GM04504 (cell line): ENCODE data around the gene SRCAP.

Source experiments
- DNase-seq: peaks from one replicate; pipeline ENCODE4 v3.0.0-alpha.2; 2012; ENCODE audit warnings: low read depth

Gene SRCAP

GRCh38 chr16:30736995-30737793 is 38.2 kb downstream of the SRCAP start:
- DNase-seq: no peak

- DNase-seq: no peak
Observed at GRCh38 chr16:30737794-30738648, 39.0 kb downstream of the SRCAP start.

- DNase-seq: no peak
Observed at GRCh38 chr16:30738984-30739951, 40.3 kb downstream of the SRCAP start.

- DNase-seq: peak; percentile 67
Observed at GRCh38 chr16:30740364-30741251, 41.6 kb downstream of the SRCAP start.

GRCh38 chr16:30741461-30741914 is 42.5 kb downstream of the SRCAP start:
- peak; percentile 58 for DNase-seq

- DNase-seq: no peak
Observed at GRCh38 chr16:30743716-30744115, 44.7 kb downstream of the SRCAP start.

GRCh38 chr16:30744183-30744582 is 45.2 kb downstream of the SRCAP start:
- DNase-seq: no peak

- no peak for DNase-seq
Observed at GRCh38 chr16:30745082-30745481, 46.1 kb downstream of the SRCAP start.

GRCh38 chr16:30746638-30747175 is 47.7 kb downstream of the SRCAP start:
- no peak for DNase-seq

- peak; percentile 32 for DNase-seq
Observed at GRCh38 chr16:30747331-30747730, 48.4 kb downstream of the SRCAP start.

GRCh38 chr16:30747799-30748633 is 49.0 kb downstream of the SRCAP start, which contains the start of gene PHKG2:
PHKG2 (plus strand) TSS chr16:30748425; CDS start chr16:30748821, 396 bp downstream.
- DNase-seq: peak; percentile 98

- DNase-seq: no peak
Observed at GRCh38 chr16:30748634-30749445, 49.9 kb downstream of the SRCAP start.

- no peak for DNase-seq
Observed at GRCh38 chr16:30750201-30750600, 51.2 kb downstream of the SRCAP start.

- no peak for DNase-seq
Observed at GRCh38 chr16:30750876-30751465, 52.0 kb downstream of the SRCAP start.

GRCh38 chr16:30753596-30753995 is 54.6 kb downstream of the SRCAP start:
- no peak for DNase-seq

GRCh38 chr16:30755955-30756780 is 57.2 kb downstream of the SRCAP start:
- no peak for DNase-seq

- no peak for DNase-seq
Observed at GRCh38 chr16:30756781-30757100, 57.8 kb downstream of the SRCAP start.
